ENCODE measurements around the gene ZNF829. TPM values are rescaled to one million over a fixed set of nuclear protein-coding genes. Genes with fewer than 3 reads are reported as not detected.
A peak's percentile ranks its signal among the peaks of the same experiment; 100 is the strongest.

ZNF829 gene
- total RNA-seq, 1 donor from 2014 or later, result 2.7 TPM

GRCh38 chr19:36847968-36848367 lies 68.1 kb downstream of the ZNF829 start:
- TF ChIP-seq CTCF (IDR thresholded peaks at IDR 0.05; ENCODE audit: insufficient read depth, low read depth, low read length) (no peak), EZH2 (IDR thresholded peaks at IDR 0.05; ENCODE audit: insufficient read depth, low read length) (no peak)
- no peak overlapping the region for H3K4me2 ChIP-seq (ENCODE audit: low read length)
- FAIRE-seq (no peak), DNase-seq (ENCODE audit: low read depth) (no peak)
- peaks cover 10% of the 10 kb centered on the region for H3K4me1 ChIP-seq (ENCODE audit: insufficient read depth, low read length)
- peaks cover 14% of the 10 kb centered on the region for H3K79me2 ChIP-seq (ENCODE audit: insufficient read depth, low read length)
- Mint-ChIP-seq H3K36me3 (ENCODE audit: low read depth, unreplicated experiment) (peaks cover 20% of the 10 kb centered on the region), H3K27me3 (ENCODE audit: low read depth, unreplicated experiment) (no peaks in the 10 kb centered on the region), H3K9me3 (ENCODE audit: unreplicated experiment) (peaks cover 15% of the 10 kb centered on the region), H3K27ac (ENCODE audit: unreplicated experiment) (no peak overlapping the region), H3K4me1 (ENCODE audit: low read depth, unreplicated experiment) (peaks cover 1% of the 10 kb centered on the region), H3K4me3 (ENCODE audit: unreplicated experiment) (no peak overlapping the region)
- peaks cover 2% of the 10 kb centered on the region for H3K36me3 ChIP-seq (ENCODE audit: insufficient read depth, low read length)
- H3K9me3 ChIP-seq (ENCODE audit: insufficient read depth, low read depth, low read length), result no peaks in the 10 kb centered on the region
- H4K20me1 ChIP-seq (ENCODE audit: insufficient read depth, low read length), result no peaks in the 10 kb centered on the region
- H3K27ac ChIP-seq (ENCODE audit: low read depth, low read length), result no peak overlapping the region
- H3K4me3 ChIP-seq (ENCODE audit: insufficient read depth, low read depth, low read length), result no peak overlapping the region
- H3K27me3 ChIP-seq (ENCODE audit: insufficient read depth, low read length), result no peaks in the 10 kb centered on the region
- no peak overlapping the region for H3K9ac ChIP-seq (ENCODE audit: low read length)
- no peak overlapping the region for H2AFZ ChIP-seq (ENCODE audit: low read depth, low read length)

GRCh38 chr19:36838784-36839324 lies 77.2 kb downstream of the ZNF829 start:
- H3K9me3 ChIP-seq (ENCODE audit: insufficient read depth, low read depth, low read length), result no peaks in the 10 kb centered on the region
- peak; percentile 15 for DNase-seq (ENCODE audit: low read depth)
- H3K36me3 ChIP-seq (ENCODE audit: insufficient read depth, low read length), result no peaks in the 10 kb centered on the region
- Mint-ChIP-seq H3K4me3 (ENCODE audit: unreplicated experiment) (no peak overlapping the region), H3K9me3 (ENCODE audit: unreplicated experiment) (peaks cover 34% of the 10 kb centered on the region), H3K27me3 (ENCODE audit: low read depth, unreplicated experiment) (no peaks in the 10 kb centered on the region), H3K4me1 (ENCODE audit: low read depth, unreplicated experiment) (peaks cover 4% of the 10 kb centered on the region), H3K27ac (ENCODE audit: unreplicated experiment) (no peak overlapping the region), H3K36me3 (ENCODE audit: low read depth, unreplicated experiment) (peaks cover 42% of the 10 kb centered on the region)
- H3K4me2 ChIP-seq (ENCODE audit: low read length), result peak overlapping the region; percentile 98
- peaks cover 36% of the 10 kb centered on the region for H3K79me2 ChIP-seq (ENCODE audit: insufficient read depth, low read length)
- TF ChIP-seq EZH2 (IDR thresholded peaks at IDR 0.05; ENCODE audit: insufficient read depth, low read length) (no peak), CTCF (IDR thresholded peaks at IDR 0.05; ENCODE audit: insufficient read depth, low read depth, low read length) (no peak)
- H3K9ac ChIP-seq (ENCODE audit: low read length), result peak overlapping the region; percentile 89
- H3K27me3 ChIP-seq (ENCODE audit: insufficient read depth, low read length), result no peaks in the 10 kb centered on the region
- peak overlapping the region; percentile 98 for H2AFZ ChIP-seq (ENCODE audit: low read depth, low read length)
- FAIRE-seq, result no peak
- H3K4me1 ChIP-seq (ENCODE audit: insufficient read depth, low read length), result peaks cover 4% of the 10 kb centered on the region
- H4K20me1 ChIP-seq (ENCODE audit: insufficient read depth, low read length), result no peaks in the 10 kb centered on the region
- H3K4me3 ChIP-seq (ENCODE audit: insufficient read depth, low read depth, low read length), result peak overlapping the region; percentile 92
- peak overlapping the region; percentile 80 for H3K27ac ChIP-seq (ENCODE audit: low read depth, low read length)

Other genes starting within 250 kb of the ZNF829 start
- 9.3 and 10.2 TPM in 2 replicates for gene ZNF461, start 249.5 kb downstream of the ZNF829 start, total RNA-seq
- gene ZNF567, start 228.7 kb downstream of the ZNF829 start, total RNA-seq, result 5.4 and 7.1 TPM in 2 replicates
- gene ZNF850, start 143.5 kb downstream of the ZNF829 start, total RNA-seq, result 6.2 and 6.6 TPM in 2 replicates
- gene ZNF790, start 77.9 kb downstream of the ZNF829 start, total RNA-seq, result 7.5 and 8.8 TPM in 2 replicates
- gene ZNF345, start 65.4 kb downstream of the ZNF829 start, total RNA-seq, result 3.6 and 4.8 TPM in 2 replicates
- gene ZNF568, start within 50 bp of the ZNF829 start, total RNA-seq, result 5.5 and 5.9 TPM in 2 replicates
- gene ZNF420, start 162.1 kb upstream of the ZNF829 start, total RNA-seq, result 6.9 and 8.1 TPM in 2 replicates

All from astrocyte (in vitro differentiated cells and primary cell).